ENCODE data around the gene PACRG.

- TF ChIP-seq ZNF274 (IDR thresholded peaks at IDR 0.05; ENCODE audit: low read depth, low read length) (no peak), YY1 (IDR thresholded peaks at IDR 0.05; ENCODE audit: insufficient read depth, insufficient read length) (no peak)
Observed at GRCh38 chr6:163288066-163288465, 560.3 kb downstream of the PACRG start.

Measured in NT2/D1 (cell line).